Lower lobe of right lung (tissue), 2 donors: ENCODE results near the gene ZNF148. TPM values are rescaled to one million over a fixed set of nuclear protein-coding genes. Genes with fewer than 3 reads are reported as not detected.

Experiments used
- ATAC-seq, 2 donors: fragments of 200-7000 bp; cut with Tn5 transposase; one replicate each; pipeline ENCODE4 v1.9.1; 2020 to 2022; ENCODE audit warnings: mild to moderate bottlenecking in 2 of 2, moderate library complexity in 2 of 2
- DNase-seq: peaks from one replicate; pipeline ENCODE4 v3.0.0-alpha.2; 2020
- H3K27ac ChIP-seq: fragments of 200-600 bp; one replicate; pipeline ENCODE4 v1.8.0; 2022
- H3K27me3 ChIP-seq: fragments of 200-600 bp; one replicate; pipeline ENCODE4 v1.8.0; 2022; ENCODE audit warnings: low read depth
- H3K36me3 ChIP-seq: fragments of 200-600 bp; one replicate; pipeline ENCODE4 v1.8.0; 2022; ENCODE audit warnings: mild to moderate bottlenecking
- H3K4me1 ChIP-seq: fragments of 200-600 bp; one replicate; pipeline ENCODE4 v1.8.0; 2022
- H3K4me3 ChIP-seq: fragments of 200-600 bp; one replicate; pipeline ENCODE4 v1.8.0; 2022; ENCODE audit warnings: mild to moderate bottlenecking
- H3K9me3 ChIP-seq: fragments of 200-600 bp; one replicate; pipeline ENCODE4 v1.8.0; 2022
- CTCF ChIP-seq: fragments of 200-600 bp; IDR thresholded peaks from one replicate; pipeline ENCODE4 v1.8.0; 2022; ENCODE audit warnings: antibody characterized with exemption, mild to moderate bottlenecking
- intact Hi-C: fragments of 100-400 bp; cut with DNase I; formaldehyde crosslinking; loops from one replicate; pipeline ENCODE4 v1.11.0; 2022
- total RNA-seq: library from RNA; stranded (reverse); fragmentation: NEBNext Ultra II Directional; extraction: Animal tissue kit (Norgen Biotek cat#: 25700); gene quantifications from one replicate; pipeline ENCODE4 v1.2.1, GENCODE V29; 2021
- donor health status: DM: no; HTN: yes; CAD: no; lungs with severe emphysema.

Gene ZNF148
- total RNA-seq, 1 donor from 2014 or later, result 48.2 TPM

- intact Hi-C loops, result no loop called here
- Histone ChIP-seq H3K27me3 (no peaks in the 10 kb centered on the region), H3K9me3 (no peaks in the 10 kb centered on the region), H3K27ac (no peak overlapping the region), H3K36me3 (peaks cover 24% of the 10 kb centered on the region), H3K4me3 (no peak overlapping the region), H3K4me1 (peaks cover 8% of the 10 kb centered on the region)
- no peak for ATAC-seq
- no peak for TF ChIP-seq CTCF
- DNase-seq, result no peak
These were observed 58.9 kb downstream of the ZNF148 start for GRCh38 chr3:125316246-125316645.

GRCh38 chr3:125313060-125313635, 62.0 kb downstream of the ZNF148 start:
- no peak overlapping the region for H3K27ac ChIP-seq
- no peak for TF ChIP-seq CTCF
- H3K36me3 ChIP-seq, result peaks cover 24% of the 10 kb centered on the region
- no peak for ATAC-seq
- no peaks in the 10 kb centered on the region for H3K9me3 ChIP-seq
- no peaks in the 10 kb centered on the region for H3K27me3 ChIP-seq
- no peak overlapping the region for H3K4me3 ChIP-seq
- intact Hi-C loops, result no loop called here
- DNase-seq, result no peak
- peaks cover 8% of the 10 kb centered on the region for H3K4me1 ChIP-seq

- H3K27me3 ChIP-seq, result no peaks in the 10 kb centered on the region
- DNase-seq, result no peak
- peak; percentile 78 to 82 for ATAC-seq
- peak overlapping the region; percentile 28 for H3K27ac ChIP-seq
- intact Hi-C loops, result no loop called here
- H3K9me3 ChIP-seq, result no peaks in the 10 kb centered on the region
- peaks cover 24% of the 10 kb centered on the region for H3K36me3 ChIP-seq
- TF ChIP-seq CTCF, result no peak
- no peaks in the 10 kb centered on the region for H3K4me1 ChIP-seq
- H3K4me3 ChIP-seq, result peak overlapping the region; percentile 46
These were observed 64.5 kb downstream of the ZNF148 start for GRCh38 chr3:125310623-125311081.

GRCh38 chr3:125309476-125309875, 65.6 kb downstream of the ZNF148 start:
- intact Hi-C loops, result no loop called here
- DNase-seq, result no peak
- no peak overlapping the region for H3K4me3 ChIP-seq
- no peak for ATAC-seq
- H3K27ac ChIP-seq, result no peak overlapping the region
- no peak for TF ChIP-seq CTCF
- H3K9me3 ChIP-seq, result no peaks in the 10 kb centered on the region
- H3K27me3 ChIP-seq, result no peaks in the 10 kb centered on the region
- peaks cover 19% of the 10 kb centered on the region for H3K36me3 ChIP-seq
- H3K4me1 ChIP-seq, result no peaks in the 10 kb centered on the region

- Histone ChIP-seq H3K9me3 (no peaks in the 10 kb centered on the region), H3K36me3 (no peaks in the 10 kb centered on the region), H3K27me3 (no peaks in the 10 kb centered on the region), H3K4me3 (no peak overlapping the region), H3K27ac (no peak overlapping the region), H3K4me1 (no peaks in the 10 kb centered on the region)
- no peak for ATAC-seq
- intact Hi-C loops, result no loop called here
- DNase-seq, result no peak
- TF ChIP-seq CTCF, result no peak
These were observed 68.5 kb downstream of the ZNF148 start for GRCh38 chr3:125306620-125307019.
